K562 (cell line): Measurements from ENCODE around the gene HOXA2. TPM values are rescaled to one million over a fixed set of nuclear protein-coding genes. Genes with fewer than 3 reads are reported as not detected.

Source experiments
- ATAC-seq: fragments of 200-7000 bp; cut with Tn5 transposase; 3 replicates; pipeline ENCODE4 v1.9.1; 2020; ENCODE audit warnings: moderate library complexity
- BruUV-seq: library from RNA; stranded (reverse); fragments of 400-500 nt; replicated peaks from 2 replicates; lab custom pipeline; 2021; lab: Mats Ljungman, UMichigan
- CTCF ChIA-PET: fragments of 300-600 bp; formaldehyde crosslinking; extraction: SDS; loops from one replicate; lab custom pipeline; 2021; ENCODE audit warnings: low intra/inter-chr PET ratio; lab: Yijun Ruan, JAX
- POLR2A ChIA-PET: fragments of 300-600, 350-650 bp; sonication (Branson Sonifier 250); formaldehyde crosslinking; extraction: SDS; loops from one replicate; lab custom pipeline; 2021; ENCODE audit warnings: antibody characterized with exemption, inconsistent platforms; lab: Yijun Ruan, JAX
- DNase-seq, 4 experiments: peaks; one replicate each; pipeline versions ENCODE4 v3.0.0 to v3.0.0-alpha.2; 2011 to 2018; ENCODE audit warnings: low spot score in 3 of 4, mixed read lengths in 3 of 4; ENCODE audit errors: extremely low read depth in 1 of 4
- FAIRE-seq: peaks from 2 replicates; lab custom pipeline; 2011; peaks lifted over from hg19 to GRCh38; lab: Jason Lieb, UNC
- H2AFZ ChIP-seq: 2 replicates; pipeline ENCODE4 v1.6.0; 2011; ENCODE audit warnings: low read depth, low read length, control low read depth, inconsistent platforms
- H3K27ac ChIP-seq: fragments of 200-600 bp; 3 replicates; pipeline ENCODE4 v1.8.0; 2011; ENCODE audit warnings: low read depth, mild to moderate bottlenecking, control low read depth, inconsistent platforms, low read length, moderate library complexity, mixed read lengths; ENCODE audit errors: extremely low read depth
- H3K27me3 ChIP-seq, 2 experiments: fragments of 300-600 bp in 1 of 2; 2 replicates in 1 of 2; 3 replicates in 1 of 2; pipeline versions ENCODE4 v1.6.0 to v1.8.0; 2011; ENCODE audit warnings: inconsistent platforms in 2 of 2, low read length in 2 of 2, mild to moderate bottlenecking in 1 of 2, mixed read lengths in 1 of 2, moderate library complexity in 1 of 2; ENCODE audit not compliant: control insufficient read depth in 2 of 2, insufficient read depth in 2 of 2
- H3K36me3 ChIP-seq: fragments of 300-600 bp; 3 replicates; pipeline ENCODE4 v1.8.0; 2011; ENCODE audit warnings: mild to moderate bottlenecking, low read length, inconsistent platforms; ENCODE audit not compliant: control insufficient read depth, insufficient read depth
- H3K4me1 ChIP-seq, 2 experiments: fragments of 200-600 bp in 1 of 2; replicated peaks in 1 of 2; 2 replicates in 1 of 2; 3 replicates in 1 of 2; pipeline versions ENCODE4 v1.5.1 to v1.8.0; 2011; ENCODE audit warnings: inconsistent platforms in 2 of 2, low read length in 2 of 2, mild to moderate bottlenecking in 1 of 2, mixed read lengths in 1 of 2, moderate library complexity in 1 of 2; ENCODE audit not compliant: control insufficient read depth in 2 of 2, insufficient read depth in 2 of 2
- H3K4me2 ChIP-seq: 2 replicates; pipeline ENCODE4 v1.6.1; 2011; ENCODE audit warnings: low read length, control low read depth, inconsistent platforms, mixed read lengths; ENCODE audit not compliant: insufficient read depth
- H3K4me3 ChIP-seq: fragments of 200-600 bp; sonication (generic), shearing (Covaris generic); 2 replicates; pipeline ENCODE4 v1.5.1; 2016; ENCODE audit warnings: control low read depth, inconsistent platforms
- H3K79me2 ChIP-seq: fragments of 200-600 bp; 3 replicates; pipeline ENCODE4 v1.8.0; 2011; ENCODE audit warnings: low read length, inconsistent platforms; ENCODE audit not compliant: control insufficient read depth, insufficient read depth
- H3K9ac ChIP-seq, 2 experiments: 2 replicates each; pipeline versions ENCODE4 v1.6.0 to v1.6.1; 2011; ENCODE audit warnings: low read depth in 2 of 2, low read length in 2 of 2, control low read depth in 1 of 2, inconsistent platforms in 1 of 2, mild to moderate bottlenecking in 1 of 2, mixed read lengths in 1 of 2; ENCODE audit not compliant: insufficient read depth in 1 of 2
- H3K9me1 ChIP-seq: one replicate; pipeline ENCODE4 v1.6.0; 2011; ENCODE audit warnings: inconsistent platforms, mild to moderate bottlenecking, low read length, moderate library complexity; ENCODE audit not compliant: control insufficient read depth, insufficient read depth
- H3K9me3 ChIP-seq: replicated peaks from 2 replicates; pipeline ENCODE4 v1.5.1; 2011; ENCODE audit warnings: low read depth, low read length, inconsistent platforms; ENCODE audit not compliant: control insufficient read depth, insufficient read depth
- H4K20me1 ChIP-seq: replicated peaks from 2 replicates; pipeline ENCODE4 v1.6.1; 2011; ENCODE audit warnings: low read length, inconsistent platforms, mixed read lengths; ENCODE audit not compliant: control insufficient read depth, insufficient read depth
- DPF2 ChIP-seq: fragments of 450-650 bp; IDR thresholded peaks from 2 replicates; pipeline ENCODE4 v1.6.1; 2016
- FOXP1 ChIP-seq: sonication (generic); formaldehyde crosslinking; IDR thresholded peaks from 2 replicates; pipeline ENCODE4 v1.8.0; 2022; ENCODE audit warnings: mild to moderate bottlenecking, missing genetic modification reagents
- GTF2F1 ChIP-seq: IDR thresholded peaks from 2 replicates; pipeline ENCODE4 v1.6.1; 2011; ENCODE audit warnings: low read depth, low read length, improper control_type of control experiment
- IRF2 ChIP-seq: sonication (generic); formaldehyde crosslinking; IDR thresholded peaks from 2 replicates; pipeline ENCODE4 v1.8.1; 2022; ENCODE audit warnings: mild to moderate bottlenecking, missing genetic modification reagents
- MCM5 ChIP-seq: fragments of 450-650 bp; IDR thresholded peaks from 2 replicates; pipeline ENCODE4 v1.6.1; 2016; ENCODE audit warnings: low read depth
- POLR2G ChIP-seq: fragments of 200-400 bp; formaldehyde crosslinking; IDR thresholded peaks from 2 replicates; pipeline ENCODE4 v1.6.1; 2017; ENCODE audit warnings: low read depth, mild to moderate bottlenecking, antibody characterized with exemption, low read length, moderate library complexity
- TEAD1 ChIP-seq, 2 experiments: fragments of 450-650 bp in 1 of 2; sonication (generic) in 1 of 2; formaldehyde crosslinking; IDR thresholded peaks; 2 replicates each; pipeline versions ENCODE4 v1.4.0 to v1.8.0; 2020 to 2022; ENCODE audit warnings: mild to moderate bottlenecking in 2 of 2, missing genetic modification reagents in 1 of 2
- WHSC1 ChIP-seq: IDR thresholded peaks from one replicate; pipeline ENCODE4 v1.6.1; 2012; ENCODE audit warnings: low read length, control low read depth, inconsistent platforms
- ZZZ3 ChIP-seq: fragments of 450-650 bp; IDR thresholded peaks from 2 replicates; pipeline ENCODE4 v1.6.1; 2016; ENCODE audit warnings: antibody characterized with exemption, mild to moderate bottlenecking, moderate library complexity
- WGBS: fragments of 100-300 bp; shearing (Covaris generic); methylation state at CpG from one replicate; pipeline ENCODE4 v1.1.6; 2016; ENCODE audit warnings: low coverage, mixed read lengths; ENCODE audit not compliant: insufficient coverage; ENCODE audit errors: missing lambda C conversion rate; 5-methylcytosine and 5-hydroxymethylcytosine counted together
- in situ Hi-C: fragments of 300-500 bp; cut with MboI; formaldehyde crosslinking; loops from 4 replicates; pipeline ENCODE4 v1.15.0; 2018; ENCODE audit warnings: inconsistent platforms, mixed read lengths
- intact Hi-C: fragments of 100-400 bp; cut with micrococcal nuclease; formaldehyde crosslinking; loops from 2 replicates; pipeline ENCODE4 v1.14.2; 2022
- polyA plus RNA-seq, 8 experiments: library from polyadenylated mRNA; depleted of rRNA in 4 of 8; stranded (reverse) in 5 of 8; unstranded in 3 of 8; fragments of >200 nt; fragmentation: Nextera tagmentation in 2 of 8; fragmentation: Illumina TruSeq in 1 of 8; extraction: Ambion mirVana in 2 of 8; extraction: Trizol in 1 of 8; gene quantifications; 2 replicates each; pipeline versions ENCODE4 v1.2.1 to v1.2.3, GENCODE V29; 2011 to 2014; ENCODE audit warnings: inconsistent platforms in 1 of 8, missing spikeins in 1 of 8
- total RNA-seq, 7 experiments: library from RNA; depleted of rRNA in 6 of 7; stranded (reverse); fragments of >200 nt in 6 of 7; fragmentation: Illumina TruSeq in 2 of 7; extraction: Trizol in 2 of 7; gene quantifications; 2 replicates each; pipeline versions ENCODE4 v1.2.1 to v1.2.3, GENCODE V29; 2011 to 2021; ENCODE audit warnings: low replicate concordance in 1 of 7
- TF ChIP-seq, protein P1 (sequence below): sonication (generic); formaldehyde crosslinking; IDR thresholded peaks from 2 replicates; pipeline ENCODE4 v1.9.0; 2022; ENCODE audit warnings: mild to moderate bottlenecking, missing genetic modification reagents
- TF ChIP-seq, protein P2 (sequence below): sonication (generic); formaldehyde crosslinking; IDR thresholded peaks from 2 replicates; pipeline ENCODE4 v1.4.0; 2020; ENCODE audit warnings: mild to moderate bottlenecking, missing genetic modification reagents
- TF ChIP-seq, protein P3 (sequence below): fragments of 450-650 bp; IDR thresholded peaks from 2 replicates; pipeline ENCODE4 v1.7.0; 2016; ENCODE audit warnings: borderline replicate concordance
- TF ChIP-seq, protein P4 (sequence below): fragments of 250-450 bp; sonication (Bioruptor Pico); IDR thresholded peaks from 2 replicates; pipeline ENCODE4 v1.4.0; 2020; ENCODE audit warnings: mild to moderate bottlenecking, moderate library complexity, borderline replicate concordance
- TF ChIP-seq, protein P5 (sequence below): fragments of 450-650 bp; conservative IDR thresholded peaks from 2 replicates; pipeline ENCODE4 v1.6.1; 2016; ENCODE audit warnings: missing genetic modification characterization, low read depth, mild to moderate bottlenecking, missing compliant biosample characterization, moderate library complexity

Gene HOXA2
- total and polyA plus RNA-seq, 9 of the 15 experiments (the other 6 are each of a cell fraction or from before 2014, with no cell fraction given): 0.04 TPM; not detected in 8

DNA sequence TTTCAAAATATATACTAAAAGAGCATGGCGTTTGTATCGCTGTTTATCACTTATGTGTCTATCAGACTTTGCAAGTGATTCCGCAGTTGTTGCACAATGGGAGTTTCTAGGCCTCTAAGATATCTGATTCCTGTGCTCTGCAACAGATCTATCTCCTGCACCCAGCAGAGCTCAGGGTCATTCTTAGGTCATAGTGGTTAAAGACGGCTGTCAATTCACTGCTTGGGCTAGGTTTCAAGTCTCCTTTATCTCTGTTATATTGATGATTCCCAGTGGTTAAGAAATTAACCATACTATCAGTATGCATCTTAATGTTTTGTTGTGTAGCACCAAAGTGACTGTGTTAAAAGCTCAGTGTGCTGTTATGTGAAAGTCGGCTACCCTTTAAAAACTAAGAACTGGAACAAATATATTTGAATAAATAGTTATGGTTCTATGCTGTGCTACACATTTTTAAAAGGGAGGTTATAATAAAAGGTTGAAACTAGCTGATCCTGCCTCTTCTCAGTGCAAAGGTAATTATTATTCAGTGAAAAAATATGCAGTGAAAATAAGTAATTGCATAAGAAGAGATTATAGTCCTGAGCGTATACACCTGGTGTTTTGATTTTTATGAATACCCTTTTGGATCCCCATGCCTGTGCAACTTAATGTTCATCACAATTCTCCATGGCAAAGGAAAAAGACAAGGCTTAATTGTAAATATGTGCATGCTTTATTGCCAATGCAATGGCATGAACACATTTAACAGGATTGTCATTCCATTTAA, 30.7 kb downstream of the HOXA2 start:
- ATAC-seq: peak; percentile 73
- FAIRE-seq: peak; percentile 72
- WGBS: 2% methylated on average over 6 of the region's 6 CpGs
- H3K36me3 ChIP-seq: no peaks in the 10 kb centered on the region
- no peak overlapping the region for H3K27ac ChIP-seq
- ChIA-PET CTCF (no interaction called here), POLR2A (interaction anchor here (0.6 to 1.3 kb wide), 3 partner anchors 14 to 45 kb away, joined by 3 read pairs; no protein-coding TSS in a partner anchor)
- intact Hi-C loops: no loop called here
- no peaks in the 10 kb centered on the region; a peak in 1 of 5 replicates for H3K27me3 ChIP-seq
- no peak overlapping the region for H3K9ac ChIP-seq
- peaks cover 0 to 7% of the 10 kb centered on the region in 2 experiments; a peak in 2 of 5 replicates for H3K4me1 ChIP-seq
- H3K9me3 ChIP-seq: no peaks in the 10 kb centered on the region
- no peaks in the 10 kb centered on the region for H4K20me1 ChIP-seq
- in situ Hi-C loops: no loop called here
- BruUV-seq: no TSS peak
- H3K9me1 ChIP-seq: no peaks in the 10 kb centered on the region
- peak; percentile 39 to 65 (median 42) for DNase-seq
- no peak overlapping the region for H3K4me2 ChIP-seq
- H3K4me3 ChIP-seq: no peak overlapping the region
- no peak overlapping the region for H2AFZ ChIP-seq
- H3K79me2 ChIP-seq: no peaks in the 10 kb centered on the region
- TF ChIP-seq MCM5: no peak
- no peak for TF ChIP-seq IRF2 (CRISPR knock-in tag)
- no peak for TF ChIP-seq GTF2F1
- TF ChIP-seq, protein P1, sequence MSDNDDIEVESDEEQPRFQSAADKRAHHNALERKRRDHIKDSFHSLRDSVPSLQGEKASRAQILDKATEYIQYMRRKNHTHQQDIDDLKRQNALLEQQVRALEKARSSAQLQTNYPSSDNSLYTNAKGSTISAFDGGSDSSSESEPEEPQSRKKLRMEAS (CRISPR knock-in tag): no peak
- peak; percentile 67 for TF ChIP-seq DPF2
- no peak for TF ChIP-seq FOXP1 (CRISPR knock-in tag)
- TF ChIP-seq, protein P2, sequence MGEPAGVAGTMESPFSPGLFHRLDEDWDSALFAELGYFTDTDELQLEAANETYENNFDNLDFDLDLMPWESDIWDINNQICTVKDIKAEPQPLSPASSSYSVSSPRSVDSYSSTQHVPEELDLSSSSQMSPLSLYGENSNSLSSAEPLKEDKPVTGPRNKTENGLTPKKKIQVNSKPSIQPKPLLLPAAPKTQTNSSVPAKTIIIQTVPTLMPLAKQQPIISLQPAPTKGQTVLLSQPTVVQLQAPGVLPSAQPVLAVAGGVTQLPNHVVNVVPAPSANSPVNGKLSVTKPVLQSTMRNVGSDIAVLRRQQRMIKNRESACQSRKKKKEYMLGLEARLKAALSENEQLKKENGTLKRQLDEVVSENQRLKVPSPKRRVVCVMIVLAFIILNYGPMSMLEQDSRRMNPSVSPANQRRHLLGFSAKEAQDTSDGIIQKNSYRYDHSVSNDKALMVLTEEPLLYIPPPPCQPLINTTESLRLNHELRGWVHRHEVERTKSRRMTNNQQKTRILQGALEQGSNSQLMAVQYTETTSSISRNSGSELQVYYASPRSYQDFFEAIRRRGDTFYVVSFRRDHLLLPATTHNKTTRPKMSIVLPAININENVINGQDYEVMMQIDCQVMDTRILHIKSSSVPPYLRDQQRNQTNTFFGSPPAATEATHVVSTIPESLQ (CRISPR knock-in tag): no peak
- no peak for TF ChIP-seq WHSC1
- TF ChIP-seq, protein P3, sequence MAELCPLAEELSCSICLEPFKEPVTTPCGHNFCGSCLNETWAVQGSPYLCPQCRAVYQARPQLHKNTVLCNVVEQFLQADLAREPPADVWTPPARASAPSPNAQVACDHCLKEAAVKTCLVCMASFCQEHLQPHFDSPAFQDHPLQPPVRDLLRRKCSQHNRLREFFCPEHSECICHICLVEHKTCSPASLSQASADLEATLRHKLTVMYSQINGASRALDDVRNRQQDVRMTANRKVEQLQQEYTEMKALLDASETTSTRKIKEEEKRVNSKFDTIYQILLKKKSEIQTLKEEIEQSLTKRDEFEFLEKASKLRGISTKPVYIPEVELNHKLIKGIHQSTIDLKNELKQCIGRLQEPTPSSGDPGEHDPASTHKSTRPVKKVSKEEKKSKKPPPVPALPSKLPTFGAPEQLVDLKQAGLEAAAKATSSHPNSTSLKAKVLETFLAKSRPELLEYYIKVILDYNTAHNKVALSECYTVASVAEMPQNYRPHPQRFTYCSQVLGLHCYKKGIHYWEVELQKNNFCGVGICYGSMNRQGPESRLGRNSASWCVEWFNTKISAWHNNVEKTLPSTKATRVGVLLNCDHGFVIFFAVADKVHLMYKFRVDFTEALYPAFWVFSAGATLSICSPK: no peak
- TF ChIP-seq TEAD1 (CRISPR knock-in tag; IDR thresholded peaks at IDR 0.05): peak in 1 of 2 experiments; percentile 84; a peak in 2 of 4 replicates
- TF ChIP-seq, protein P4, sequence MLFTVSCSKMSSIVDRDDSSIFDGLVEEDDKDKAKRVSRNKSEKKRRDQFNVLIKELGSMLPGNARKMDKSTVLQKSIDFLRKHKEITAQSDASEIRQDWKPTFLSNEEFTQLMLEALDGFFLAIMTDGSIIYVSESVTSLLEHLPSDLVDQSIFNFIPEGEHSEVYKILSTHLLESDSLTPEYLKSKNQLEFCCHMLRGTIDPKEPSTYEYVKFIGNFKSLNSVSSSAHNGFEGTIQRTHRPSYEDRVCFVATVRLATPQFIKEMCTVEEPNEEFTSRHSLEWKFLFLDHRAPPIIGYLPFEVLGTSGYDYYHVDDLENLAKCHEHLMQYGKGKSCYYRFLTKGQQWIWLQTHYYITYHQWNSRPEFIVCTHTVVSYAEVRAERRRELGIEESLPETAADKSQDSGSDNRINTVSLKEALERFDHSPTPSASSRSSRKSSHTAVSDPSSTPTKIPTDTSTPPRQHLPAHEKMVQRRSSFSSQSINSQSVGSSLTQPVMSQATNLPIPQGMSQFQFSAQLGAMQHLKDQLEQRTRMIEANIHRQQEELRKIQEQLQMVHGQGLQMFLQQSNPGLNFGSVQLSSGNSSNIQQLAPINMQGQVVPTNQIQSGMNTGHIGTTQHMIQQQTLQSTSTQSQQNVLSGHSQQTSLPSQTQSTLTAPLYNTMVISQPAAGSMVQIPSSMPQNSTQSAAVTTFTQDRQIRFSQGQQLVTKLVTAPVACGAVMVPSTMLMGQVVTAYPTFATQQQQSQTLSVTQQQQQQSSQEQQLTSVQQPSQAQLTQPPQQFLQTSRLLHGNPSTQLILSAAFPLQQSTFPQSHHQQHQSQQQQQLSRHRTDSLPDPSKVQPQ (CRISPR knock-in tag): no peak
- no peak for TF ChIP-seq POLR2G
- no peak for TF ChIP-seq ZZZ3
- TF ChIP-seq, protein P5, sequence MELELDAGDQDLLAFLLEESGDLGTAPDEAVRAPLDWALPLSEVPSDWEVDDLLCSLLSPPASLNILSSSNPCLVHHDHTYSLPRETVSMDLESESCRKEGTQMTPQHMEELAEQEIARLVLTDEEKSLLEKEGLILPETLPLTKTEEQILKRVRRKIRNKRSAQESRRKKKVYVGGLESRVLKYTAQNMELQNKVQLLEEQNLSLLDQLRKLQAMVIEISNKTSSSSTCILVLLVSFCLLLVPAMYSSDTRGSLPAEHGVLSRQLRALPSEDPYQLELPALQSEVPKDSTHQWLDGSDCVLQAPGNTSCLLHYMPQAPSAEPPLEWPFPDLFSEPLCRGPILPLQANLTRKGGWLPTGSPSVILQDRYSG: no peak
